Measurements from ENCODE around the gene PUS10.
"Not testable (repeated sequence)": the region's sequence is repeated elsewhere in the genome, so short reads cannot be mapped to it uniquely, and the experiment has no call there.

PUS10 gene, protein sequence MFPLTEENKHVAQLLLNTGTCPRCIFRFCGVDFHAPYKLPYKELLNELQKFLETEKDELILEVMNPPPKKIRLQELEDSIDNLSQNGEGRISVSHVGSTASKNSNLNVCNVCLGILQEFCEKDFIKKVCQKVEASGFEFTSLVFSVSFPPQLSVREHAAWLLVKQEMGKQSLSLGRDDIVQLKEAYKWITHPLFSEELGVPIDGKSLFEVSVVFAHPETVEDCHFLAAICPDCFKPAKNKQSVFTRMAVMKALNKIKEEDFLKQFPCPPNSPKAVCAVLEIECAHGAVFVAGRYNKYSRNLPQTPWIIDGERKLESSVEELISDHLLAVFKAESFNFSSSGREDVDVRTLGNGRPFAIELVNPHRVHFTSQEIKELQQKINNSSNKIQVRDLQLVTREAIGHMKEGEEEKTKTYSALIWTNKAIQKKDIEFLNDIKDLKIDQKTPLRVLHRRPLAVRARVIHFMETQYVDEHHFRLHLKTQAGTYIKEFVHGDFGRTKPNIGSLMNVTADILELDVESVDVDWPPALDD

GRCh38 chr2:61017556-61018317, at the start of gene PUS10, which contains the start of gene PEX13:
TSS of gene PUS10 (minus strand) at chr2:61018255. CDS start at chr2:61011890, 6,365 bp downstream.
TSS of gene PEX13 (plus strand) at chr2:61017720. CDS start at chr2:61017760, 40 bp downstream.
- peak; percentile 48 to 59 for DNase-seq (ENCODE audit: low read depth in 2 of 2)

GRCh38 chr2:61065714-61066709, 48.0 kb upstream of the PUS10 start, which contains the start of gene SANBR:
TSS of gene SANBR (plus strand) at chr2:61065871. CDS start at chr2:61070351, 4,480 bp downstream.
- DNase-seq (ENCODE audit: low read depth in 2 of 2), result peak; percentile 66 to 68

- DNase-seq (ENCODE audit: low read depth in 2 of 2), result no peak
These were observed 41.3 kb upstream of the PUS10 start for GRCh38 chr2:61059382-61059781.

DNA sequence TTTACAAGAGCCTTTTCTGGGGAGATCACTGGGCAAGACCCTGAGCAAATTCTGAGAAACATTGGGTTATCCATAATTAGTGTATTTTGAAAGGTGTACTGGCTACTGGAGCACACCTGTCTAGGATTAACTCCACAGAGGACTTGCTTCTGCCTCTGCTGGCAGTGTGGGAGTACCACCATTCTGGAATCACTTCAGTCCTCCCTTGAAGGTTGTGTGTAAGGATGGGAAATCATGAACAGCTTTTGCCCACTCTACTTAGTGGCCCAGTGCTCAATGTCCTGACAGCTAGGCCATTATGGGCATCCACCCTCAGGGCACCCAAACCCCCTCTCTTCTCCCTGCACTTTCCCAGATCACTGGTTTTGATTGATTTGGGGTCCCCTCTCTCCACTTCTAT, 39.5 kb upstream of the PUS10 start:
- no peak for DNase-seq (ENCODE audit: low read depth in 2 of 2)

GRCh38 chr2:61055557-61055956, 37.5 kb upstream of the PUS10 start:
- DNase-seq (ENCODE audit: low read depth in 2 of 2), result no peak

GRCh38 chr2:61045999-61046398, 27.9 kb upstream of the PUS10 start:
- DNase-seq (ENCODE audit: low read depth in 2 of 2), result no peak

DNA sequence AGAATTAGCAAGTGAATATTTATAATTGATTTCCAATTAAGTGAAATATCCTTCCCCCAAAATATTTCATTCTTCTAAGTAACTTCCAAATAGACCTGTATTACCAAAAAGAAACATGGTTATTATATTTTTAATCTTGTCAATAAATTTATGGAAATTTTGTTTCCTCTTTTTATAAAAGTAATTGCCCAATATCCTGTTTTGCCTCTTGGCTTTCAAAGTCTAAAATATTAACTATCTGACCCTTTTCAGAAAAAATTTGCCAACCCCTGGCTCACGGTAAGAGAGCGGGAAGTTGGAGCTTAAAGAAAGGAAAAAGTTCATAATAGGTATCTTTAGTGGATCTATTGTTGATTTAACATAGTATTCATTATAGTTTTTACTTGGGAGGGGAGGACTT, 27.2 kb upstream of the PUS10 start:
- no peak for DNase-seq (ENCODE audit: low read depth in 2 of 2)

- DNase-seq (ENCODE audit: low read depth in 2 of 2), result no peak
These were observed 26.6 kb upstream of the PUS10 start for GRCh38 chr2:61044636-61045035.

GRCh38 chr2:61042807-61043206, 24.8 kb upstream of the PUS10 start:
- no peak for DNase-seq (ENCODE audit: low read depth in 2 of 2)

- DNase-seq (ENCODE audit: low read depth in 2 of 2), result not testable (repeated sequence)
These were observed 18.6 kb upstream of the PUS10 start for GRCh38 chr2:61036643-61037042.

DNA sequence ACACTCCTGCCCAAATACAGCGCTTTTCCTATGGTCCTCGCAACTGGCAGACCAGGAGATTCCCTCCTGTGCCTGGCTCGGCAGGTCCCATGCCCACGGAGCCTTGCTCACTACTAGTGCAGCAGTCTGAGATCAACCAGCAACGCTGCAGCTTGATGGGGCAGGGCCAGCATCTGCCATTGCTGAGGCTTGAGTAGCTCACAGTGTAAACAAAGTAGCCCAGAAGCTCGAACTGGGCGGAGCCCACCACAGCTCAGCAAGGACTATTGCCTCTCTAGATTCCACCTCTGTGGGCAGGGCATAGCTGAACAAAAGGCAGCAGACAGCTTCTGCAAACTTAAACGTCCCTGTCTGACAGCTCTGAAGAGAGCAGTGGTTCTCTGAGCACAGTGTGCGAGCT, 16.5 kb upstream of the PUS10 start:
- DNase-seq (ENCODE audit: low read depth in 2 of 2), result not testable (repeated sequence)

DNA sequence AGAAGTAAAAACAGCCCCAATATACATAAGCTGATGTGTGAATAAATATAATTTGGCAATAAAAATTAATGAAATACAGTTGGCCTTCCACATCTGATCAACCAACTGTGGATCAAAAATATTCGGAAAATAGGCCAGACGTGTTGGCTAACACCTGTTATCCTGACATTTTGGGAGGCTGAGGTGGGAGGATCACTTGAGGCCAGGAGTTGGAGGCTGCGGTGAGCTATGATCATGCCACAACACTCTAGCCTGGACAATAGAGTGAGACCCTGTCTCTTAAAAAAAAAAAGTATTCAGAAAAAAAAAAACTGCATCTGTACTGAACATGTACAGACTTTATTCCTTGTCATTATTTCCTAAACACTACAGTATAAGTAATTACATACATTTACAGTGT, 11.5 kb upstream of the PUS10 start:
- DNase-seq (ENCODE audit: low read depth in 2 of 2), result no peak

DNA sequence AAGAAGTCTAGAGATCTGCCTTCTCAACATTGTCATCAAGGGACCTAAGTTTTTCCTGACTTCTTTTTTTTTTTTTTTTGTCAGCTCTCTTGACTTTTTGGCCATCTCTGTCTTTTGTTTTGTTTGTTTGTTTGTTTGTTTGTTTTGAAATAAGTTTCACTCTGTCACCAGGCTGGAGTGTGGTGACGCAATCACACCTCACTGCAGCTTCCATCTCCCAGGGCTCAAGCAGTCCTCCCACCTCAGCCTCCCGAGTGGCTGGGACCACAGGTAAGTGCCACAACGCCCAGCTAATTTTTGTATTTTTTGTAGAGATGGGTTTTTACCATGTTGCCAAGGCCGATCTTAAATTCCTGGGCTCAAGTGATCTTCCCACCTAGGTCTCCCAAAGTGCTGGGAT, 5.6 kb upstream of the PUS10 start:
- DNase-seq (ENCODE audit: low read depth in 2 of 2), result no peak

DNA sequence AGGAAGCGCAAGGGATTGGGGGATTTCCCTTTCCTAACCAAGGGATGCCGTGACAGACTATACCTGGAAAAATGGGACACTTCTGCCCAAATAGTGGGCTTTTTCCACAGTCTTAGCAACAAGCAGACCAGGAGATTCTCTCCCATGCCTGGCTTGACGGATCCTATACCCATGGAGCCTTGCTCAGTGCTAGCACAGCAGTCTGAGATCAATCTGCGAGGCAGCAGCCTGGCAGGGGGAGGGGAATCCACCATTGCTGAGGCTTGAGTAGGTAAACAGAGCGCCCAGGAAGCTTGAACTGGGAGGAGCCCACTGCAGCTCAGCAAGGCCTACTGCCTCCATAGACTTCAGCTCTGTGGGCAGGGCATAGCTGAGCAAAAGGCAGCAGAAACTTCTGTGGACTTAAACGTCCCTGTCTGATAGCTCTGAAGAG, 3.2 kb upstream of the PUS10 start:
- DNase-seq (ENCODE audit: low read depth in 2 of 2), result no peak

DNA sequence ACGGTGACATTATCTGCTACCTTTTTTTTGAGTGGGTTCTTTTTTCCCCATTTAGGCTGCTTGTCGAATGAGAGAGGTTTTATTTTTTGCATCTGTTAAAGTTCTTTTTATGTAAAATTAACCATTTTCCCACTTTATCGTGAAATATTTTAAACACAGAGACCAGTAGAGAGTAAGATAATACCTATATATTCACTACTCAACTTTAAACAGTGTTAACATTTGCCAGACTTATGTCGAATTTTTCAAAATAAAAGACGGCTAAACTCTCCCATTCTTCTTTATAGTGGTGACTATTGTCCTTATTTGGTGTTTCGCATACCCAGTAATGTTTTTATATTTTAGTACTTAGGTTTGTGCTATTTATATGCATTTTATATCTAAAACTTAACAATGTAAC, 743 bp upstream of the PUS10 start:
- no peak for DNase-seq (ENCODE audit: low read depth in 2 of 2)

DNA sequence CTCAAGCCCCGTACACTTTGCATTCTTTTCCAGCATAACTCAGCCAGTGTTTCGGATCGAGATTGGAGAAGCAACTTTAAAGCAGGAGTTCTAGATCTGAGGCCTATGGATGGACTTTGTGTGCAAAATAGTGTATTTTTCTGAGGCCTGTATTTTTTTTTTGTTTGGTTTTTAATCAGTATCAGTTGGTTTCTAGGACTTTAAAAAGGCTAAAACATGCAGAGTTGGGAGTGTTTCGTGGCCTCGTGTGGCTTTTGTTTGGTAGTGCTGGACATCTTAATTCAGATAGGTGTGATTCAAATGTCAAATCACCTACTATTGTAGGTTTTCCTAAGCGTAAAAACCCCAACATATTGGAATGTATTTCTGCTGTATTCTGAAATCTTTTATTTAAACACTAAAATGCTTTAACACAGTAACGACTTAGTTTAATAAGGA, 282 bp upstream of the PUS10 start:
- DNase-seq (ENCODE audit: low read depth in 2 of 2), result no peak

GRCh38 chr2:61017003-61017555, 976 bp downstream of the PUS10 start:
- peak; percentile 46 to 49 for DNase-seq (ENCODE audit: low read depth in 2 of 2)

GRCh38 chr2:61016392-61017002, 1.6 kb downstream of the PUS10 start:
- peak in 1 of 2 donors; percentile 28 for DNase-seq (ENCODE audit: low read depth in 2 of 2)

DNA sequence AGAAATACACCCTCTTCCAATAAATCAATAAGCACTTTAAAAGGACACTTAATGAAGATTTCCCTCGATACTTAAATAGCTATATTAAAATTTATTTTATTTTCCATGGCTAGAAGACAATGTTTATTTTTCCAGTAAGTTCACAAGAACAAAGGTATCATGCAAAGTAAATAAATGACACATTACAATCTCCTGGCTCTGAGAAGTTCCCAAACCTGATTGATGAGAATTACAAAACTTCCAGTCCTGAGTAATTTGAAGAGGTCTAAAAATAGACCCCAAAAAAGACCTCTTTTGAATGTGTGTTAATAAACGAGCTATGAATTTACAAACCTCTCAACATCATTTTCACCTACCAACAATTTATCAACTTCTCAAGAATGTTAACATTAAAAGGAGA, 2.1 kb downstream of the PUS10 start:
- no peak for DNase-seq (ENCODE audit: low read depth in 2 of 2)

GRCh38 chr2:61014763-61015162, 3.3 kb downstream of the PUS10 start:
- no peak for DNase-seq (ENCODE audit: low read depth in 2 of 2)

Measured in activated CD4-positive, alpha-beta T cell treated with anti-CD3 and anti-CD28 coated beads for 24 hours (primary cell).